Measurements from ENCODE around the gene MEX3A.
"Not testable (repeated sequence)": the region's sequence is repeated elsewhere in the genome, so short reads cannot be mapped to it uniquely, and the experiment has no call there.

MEX3A gene

DNA sequence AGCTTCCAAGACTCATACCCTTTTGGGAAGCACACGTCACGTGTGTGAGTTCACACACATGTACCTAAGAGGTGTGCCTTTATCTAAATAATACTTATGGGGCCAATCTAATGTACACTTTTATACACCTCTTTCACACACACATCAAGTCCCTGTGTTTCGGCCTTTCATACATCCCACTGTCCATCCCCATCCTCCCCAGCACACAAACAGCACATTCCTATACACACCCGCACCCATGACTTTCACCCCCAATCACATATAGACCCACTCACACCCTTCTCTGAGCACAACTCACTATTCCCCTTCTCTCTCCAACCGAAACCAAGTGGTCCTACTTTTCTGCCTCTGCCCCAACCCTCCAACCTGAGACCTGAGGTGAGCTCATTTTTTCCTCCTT, 3.5 kb downstream of the MEX3A start:
- Histone ChIP-seq H3K27ac (ENCODE audit: low read depth, low read length) (no peak overlapping the region), H3K27me3 (ENCODE audit: control insufficient read depth, insufficient read depth, low read length) (no peaks in the 10 kb centered on the region), H3K36me3 (ENCODE audit: control insufficient read depth, insufficient read depth, low read length) (no peaks in the 10 kb centered on the region), H3K4me3 (ENCODE audit: low read length) (no peak overlapping the region), H3K9ac (ENCODE audit: low read length) (no peak overlapping the region), H3K4me1 (ENCODE audit: control insufficient read depth, insufficient read depth, low read length) (peaks cover 6% of the 10 kb centered on the region)

DNA sequence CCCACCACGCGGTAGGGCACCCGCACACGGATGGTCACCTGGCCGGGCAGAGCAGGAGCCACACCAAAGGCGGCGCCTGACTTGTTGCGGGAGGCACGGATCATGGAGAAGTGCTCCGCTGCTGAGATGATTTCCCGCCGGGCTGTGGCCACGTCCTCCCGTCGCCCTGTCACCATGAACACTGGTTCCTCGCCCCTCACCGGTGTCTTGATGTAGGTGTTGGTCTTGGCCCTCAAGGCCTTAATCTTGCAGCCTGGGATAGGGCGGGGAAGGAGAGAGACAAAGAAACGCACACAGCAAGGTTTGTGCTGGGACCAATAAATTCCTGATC, 4.9 kb downstream of the MEX3A start:
- H3K4me3 ChIP-seq (ENCODE audit: low read length): no peak overlapping the region
- H3K4me1 ChIP-seq (ENCODE audit: control insufficient read depth, insufficient read depth, low read length): peaks cover 6% of the 10 kb centered on the region
- H3K27me3 ChIP-seq (ENCODE audit: control insufficient read depth, insufficient read depth, low read length): no peaks in the 10 kb centered on the region
- H3K9ac ChIP-seq (ENCODE audit: low read length): no peak overlapping the region
- no peak overlapping the region for H3K27ac ChIP-seq (ENCODE audit: low read depth, low read length)
- H3K36me3 ChIP-seq (ENCODE audit: control insufficient read depth, insufficient read depth, low read length): no peaks in the 10 kb centered on the region

DNA sequence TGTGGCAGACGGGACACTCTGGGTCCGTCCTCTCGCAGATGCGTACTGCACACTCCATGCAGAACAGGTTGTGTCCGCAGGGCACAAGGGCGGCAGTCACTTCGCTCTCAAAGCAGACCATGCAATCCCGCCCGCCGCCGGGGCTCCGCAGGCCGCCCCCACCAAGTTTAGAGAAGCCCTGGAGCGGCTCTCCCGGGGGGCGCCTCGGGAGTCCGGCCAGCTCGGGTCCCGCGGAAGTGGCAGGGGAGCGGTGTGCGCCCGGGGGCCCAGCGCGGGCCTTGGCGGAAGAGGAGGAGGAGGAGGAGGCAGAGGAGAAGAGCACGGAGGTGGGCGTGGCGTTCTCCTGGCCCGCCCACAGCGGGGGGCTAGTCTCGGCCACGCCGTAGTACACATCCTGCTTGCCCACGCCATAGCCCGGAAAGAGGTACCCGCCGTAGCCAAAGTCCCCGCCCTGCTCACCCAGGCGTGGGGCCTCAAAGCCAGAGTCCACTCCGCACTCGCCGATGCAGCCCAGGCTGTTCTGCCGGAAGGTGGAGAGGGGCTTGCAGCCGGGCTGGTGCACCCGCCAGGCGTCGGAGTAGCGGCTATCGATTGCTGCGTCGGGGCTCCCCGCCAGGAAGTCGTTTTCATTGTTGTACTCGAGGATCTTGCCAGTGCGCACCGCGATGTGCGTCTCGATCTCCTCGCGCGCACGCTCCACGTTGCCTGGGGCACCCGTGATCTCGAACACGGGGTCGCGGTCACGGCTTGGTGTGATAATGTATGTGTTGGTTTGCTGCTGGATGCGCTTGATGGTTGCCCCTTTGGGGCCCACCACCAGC, 5.4 kb downstream of the MEX3A start:
- Histone ChIP-seq H3K4me3 (ENCODE audit: low read length) (peak overlapping the region; percentile 67), H3K9ac (ENCODE audit: low read length) (no peak overlapping the region), H3K27ac (ENCODE audit: low read depth, low read length) (no peak overlapping the region), H3K27me3 (ENCODE audit: control insufficient read depth, insufficient read depth, low read length) (no peaks in the 10 kb centered on the region), H3K36me3 (ENCODE audit: control insufficient read depth, insufficient read depth, low read length) (no peaks in the 10 kb centered on the region), H3K4me1 (ENCODE audit: control insufficient read depth, insufficient read depth, low read length) (peaks cover 6% of the 10 kb centered on the region)

DNA sequence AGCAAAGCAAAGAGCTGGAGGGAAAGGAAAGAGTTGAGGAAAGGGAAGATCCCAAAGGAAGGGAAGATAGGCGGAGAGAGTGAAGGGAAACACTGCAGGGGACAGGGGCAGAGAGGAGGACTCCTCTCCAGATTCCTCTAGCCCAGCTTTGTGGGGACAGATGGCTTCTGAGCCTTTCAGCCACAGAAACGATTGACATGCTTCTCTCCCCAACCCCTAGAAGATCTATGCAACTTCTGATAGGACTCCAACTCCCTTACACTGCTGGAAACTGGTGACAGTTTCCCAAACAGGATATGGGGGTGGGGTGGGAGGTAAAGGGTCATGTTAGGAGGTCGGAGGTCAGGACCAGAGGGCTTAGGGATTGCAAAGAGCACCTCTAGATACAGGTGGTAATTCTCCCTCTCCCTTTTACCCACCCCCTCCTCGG, 6.5 kb downstream of the MEX3A start:
- peak overlapping the region; percentile 67 for H3K4me3 ChIP-seq (ENCODE audit: low read length)
- H3K27ac ChIP-seq (ENCODE audit: low read depth, low read length): no peak overlapping the region
- H3K27me3 ChIP-seq (ENCODE audit: control insufficient read depth, insufficient read depth, low read length): no peaks in the 10 kb centered on the region
- H3K36me3 ChIP-seq (ENCODE audit: control insufficient read depth, insufficient read depth, low read length): no peaks in the 10 kb centered on the region
- H3K4me1 ChIP-seq (ENCODE audit: control insufficient read depth, insufficient read depth, low read length): peaks cover 6% of the 10 kb centered on the region
- no peak overlapping the region for H3K9ac ChIP-seq (ENCODE audit: low read length)

DNA sequence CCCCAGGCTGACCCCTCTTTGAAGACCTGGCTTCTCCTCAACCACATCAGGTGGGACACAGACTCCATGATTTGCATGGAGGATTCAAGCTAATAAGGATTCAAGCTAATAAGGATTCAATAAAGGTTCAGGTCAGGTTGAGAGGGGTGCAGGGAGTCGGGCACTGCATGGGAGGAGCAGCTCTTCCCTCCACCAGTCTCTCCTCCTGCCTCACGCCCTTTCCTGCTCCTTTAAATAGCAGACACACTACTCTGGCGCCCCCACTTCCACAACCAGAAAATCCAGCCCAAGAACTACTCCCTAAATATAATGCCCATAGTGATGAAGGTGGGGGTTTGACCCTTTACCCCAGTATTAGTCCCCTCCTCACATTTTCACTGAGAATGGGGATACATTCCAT, 7.1 kb downstream of the MEX3A start:
- Histone ChIP-seq H3K27ac (ENCODE audit: low read depth, low read length) (no peak overlapping the region), H3K9ac (ENCODE audit: low read length) (no peak overlapping the region), H3K36me3 (ENCODE audit: control insufficient read depth, insufficient read depth, low read length) (no peaks in the 10 kb centered on the region), H3K4me3 (ENCODE audit: low read length) (no peak overlapping the region), H3K4me1 (ENCODE audit: control insufficient read depth, insufficient read depth, low read length) (peaks cover 6% of the 10 kb centered on the region), H3K27me3 (ENCODE audit: control insufficient read depth, insufficient read depth, low read length) (no peaks in the 10 kb centered on the region)

DNA sequence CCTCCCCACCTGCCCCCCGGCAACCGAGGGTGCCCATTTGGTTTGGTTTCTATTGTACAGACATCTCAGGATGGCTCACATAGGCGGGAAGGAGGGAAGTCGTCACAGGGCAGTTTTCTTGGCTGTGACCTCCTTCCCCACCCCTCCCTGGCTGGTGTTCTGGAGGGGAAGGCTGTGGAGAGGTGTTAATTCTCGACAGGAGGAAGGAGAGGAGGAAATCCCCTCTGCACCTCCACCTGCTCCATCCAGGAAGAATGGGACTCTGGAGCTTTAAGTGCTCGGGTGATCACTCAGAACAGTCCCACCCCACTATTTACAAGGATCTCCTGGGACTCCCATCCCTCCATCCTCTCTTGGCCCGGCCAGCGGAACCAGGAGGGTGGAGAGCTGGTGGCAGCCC, 7.6 kb downstream of the MEX3A start:
- Histone ChIP-seq H3K36me3 (ENCODE audit: control insufficient read depth, insufficient read depth, low read length) (no peaks in the 10 kb centered on the region), H3K4me3 (ENCODE audit: low read length) (no peak overlapping the region), H3K9ac (ENCODE audit: low read length) (no peak overlapping the region), H3K27ac (ENCODE audit: low read depth, low read length) (no peak overlapping the region), H3K27me3 (ENCODE audit: control insufficient read depth, insufficient read depth, low read length) (no peaks in the 10 kb centered on the region), H3K4me1 (ENCODE audit: control insufficient read depth, insufficient read depth, low read length) (peaks cover 6% of the 10 kb centered on the region)

DNA sequence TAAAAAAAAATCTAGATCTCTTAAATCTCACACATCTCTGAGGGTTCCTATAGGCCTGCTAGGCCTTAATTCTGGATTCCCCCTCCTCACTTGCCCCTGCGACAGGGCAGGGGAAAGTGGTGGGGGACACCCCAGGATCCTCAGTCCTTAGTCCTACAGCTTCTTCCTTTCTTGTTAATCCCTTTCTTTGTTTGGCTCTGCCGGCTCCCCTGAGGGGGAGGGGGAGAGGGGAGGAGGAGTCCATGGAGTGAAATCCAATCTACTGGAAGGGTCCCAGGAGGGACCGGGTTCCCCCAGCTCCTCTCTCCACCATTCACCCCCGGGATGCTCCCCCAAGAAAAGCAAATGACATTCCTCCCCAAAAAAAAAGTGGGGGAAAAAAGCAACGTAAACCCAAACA, 8.5 kb downstream of the MEX3A start:
- no peaks in the 10 kb centered on the region for H3K36me3 ChIP-seq (ENCODE audit: control insufficient read depth, insufficient read depth, low read length)
- H3K27ac ChIP-seq (ENCODE audit: low read depth, low read length): no peak overlapping the region
- no peak overlapping the region for H3K9ac ChIP-seq (ENCODE audit: low read length)
- no peaks in the 10 kb centered on the region for H3K27me3 ChIP-seq (ENCODE audit: control insufficient read depth, insufficient read depth, low read length)
- H3K4me3 ChIP-seq (ENCODE audit: low read length): no peak overlapping the region
- H3K4me1 ChIP-seq (ENCODE audit: control insufficient read depth, insufficient read depth, low read length): peaks cover 6% of the 10 kb centered on the region

DNA sequence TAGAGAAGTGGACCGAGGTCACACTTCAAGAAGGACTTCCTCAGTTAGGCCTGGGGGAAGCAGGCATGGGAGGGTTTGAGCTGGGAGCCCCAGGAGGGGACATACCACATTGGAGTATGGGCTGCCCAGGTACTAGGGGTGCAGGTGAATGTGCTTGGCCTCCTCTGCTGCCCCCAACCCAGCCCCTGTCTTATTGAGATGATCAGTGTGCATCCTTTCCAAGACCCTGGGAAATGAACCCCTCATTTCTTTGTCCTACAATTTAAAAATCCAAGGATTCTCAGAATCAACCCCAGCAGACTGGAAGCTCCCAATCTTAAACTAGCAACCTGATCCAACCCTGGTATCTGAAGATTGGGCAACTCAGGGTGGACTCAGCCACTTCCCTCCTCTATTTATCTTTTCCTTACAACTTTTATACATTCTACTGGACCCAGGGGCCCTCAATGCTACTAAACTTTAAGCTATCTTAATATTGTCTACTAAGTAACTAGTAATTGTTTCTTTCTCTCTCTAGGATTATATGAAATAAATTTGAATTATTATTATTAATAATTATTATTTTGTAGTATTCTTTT, 9.1 kb downstream of the MEX3A start:
- no peak overlapping the region for H3K27ac ChIP-seq (ENCODE audit: low read depth, low read length)
- H3K4me1 ChIP-seq (ENCODE audit: control insufficient read depth, insufficient read depth, low read length): peaks cover 6% of the 10 kb centered on the region
- H3K36me3 ChIP-seq (ENCODE audit: control insufficient read depth, insufficient read depth, low read length): no peaks in the 10 kb centered on the region

DNA sequence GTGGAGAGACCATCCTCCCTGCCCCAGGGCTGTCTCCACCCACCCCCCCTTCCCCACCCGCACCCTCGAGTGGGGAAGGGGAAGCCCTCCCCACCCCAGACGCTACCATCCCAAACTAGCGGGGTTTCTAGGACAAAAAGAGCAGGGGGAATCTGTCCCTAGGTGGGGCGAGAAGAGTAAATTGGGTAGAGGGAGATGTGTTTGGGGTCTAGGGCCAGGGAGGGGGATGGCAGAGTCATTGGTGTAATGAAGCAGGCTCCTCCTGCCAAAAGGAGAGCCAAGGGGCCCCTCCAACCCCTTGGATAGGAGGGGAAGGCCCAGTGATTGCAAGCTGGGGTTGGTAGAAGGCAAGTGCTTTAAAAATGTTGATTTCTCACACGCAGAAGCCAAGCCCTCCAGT, 10.0 kb downstream of the MEX3A start:
- H3K4me3 ChIP-seq (ENCODE audit: low read length): no peak overlapping the region
- peaks cover 6% of the 10 kb centered on the region for H3K4me1 ChIP-seq (ENCODE audit: control insufficient read depth, insufficient read depth, low read length)
- H3K27me3 ChIP-seq (ENCODE audit: control insufficient read depth, insufficient read depth, low read length): no peaks in the 10 kb centered on the region
- no peak overlapping the region for H3K9ac ChIP-seq (ENCODE audit: low read length)
- no peaks in the 10 kb centered on the region for H3K36me3 ChIP-seq (ENCODE audit: control insufficient read depth, insufficient read depth, low read length)
- H3K27ac ChIP-seq (ENCODE audit: low read depth, low read length): no peak overlapping the region

More for the DNA sequence above, 9.1 kb downstream of the MEX3A start:
- Histone ChIP-seq H3K27me3 (ENCODE audit: control insufficient read depth, insufficient read depth, low read length) (no peaks in the 10 kb centered on the region), H3K9ac (ENCODE audit: low read length) (no peak overlapping the region), H3K4me3 (ENCODE audit: low read length) (no peak overlapping the region)

DNA sequence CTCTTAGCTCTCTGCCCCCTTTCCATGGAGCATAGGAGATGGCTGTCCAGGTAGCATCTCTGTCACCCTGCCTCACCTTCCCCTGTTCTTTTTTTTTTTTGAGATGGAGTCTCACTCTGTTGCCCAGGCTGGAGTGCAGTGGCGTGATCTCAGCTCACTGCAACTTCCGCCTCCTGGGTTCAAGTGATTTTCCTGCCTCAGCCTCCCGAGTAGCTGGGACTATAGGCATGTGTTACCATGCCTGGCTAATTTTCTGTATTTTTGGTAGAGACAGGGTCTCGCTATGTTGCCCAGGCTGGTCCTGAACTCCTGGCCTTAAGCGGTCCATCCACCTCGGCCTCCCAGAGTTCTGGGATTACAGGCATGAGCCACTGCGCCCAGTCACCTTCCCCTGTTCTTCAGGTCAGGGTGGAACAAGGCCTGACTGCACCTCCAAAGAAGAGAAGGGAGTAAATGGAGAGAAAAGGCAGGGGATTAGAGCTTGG, 10.9 kb downstream of the MEX3A start:
- H3K36me3 ChIP-seq (ENCODE audit: control insufficient read depth, insufficient read depth, low read length); H3K4me3 ChIP-seq (ENCODE audit: low read length); H3K4me1 ChIP-seq (ENCODE audit: control insufficient read depth, insufficient read depth, low read length); H3K27me3 ChIP-seq (ENCODE audit: control insufficient read depth, insufficient read depth, low read length); H3K9ac ChIP-seq (ENCODE audit: low read length); H3K27ac ChIP-seq (ENCODE audit: low read depth, low read length): not testable (repeated sequence)

DNA sequence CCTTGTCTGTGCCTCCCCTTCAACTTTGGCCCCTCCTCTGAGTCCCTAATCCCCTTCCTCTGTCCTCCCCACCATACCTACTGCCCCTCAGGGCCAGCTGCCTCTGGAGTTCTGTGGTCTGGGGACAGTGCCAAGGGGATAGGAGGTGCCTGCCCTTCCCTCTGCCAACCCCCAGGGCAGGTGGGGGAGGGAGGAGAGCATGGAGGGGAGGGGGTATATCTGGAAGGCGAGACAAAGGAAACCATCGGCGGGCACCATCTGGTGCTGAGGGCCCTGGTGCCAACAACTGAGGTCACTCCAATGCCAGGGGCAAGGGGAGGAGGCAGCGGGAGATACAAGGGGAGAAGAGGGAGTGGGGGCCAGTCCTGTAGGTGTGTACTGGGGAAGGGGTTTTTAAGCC, 11.7 kb downstream of the MEX3A start:
- H3K4me3 ChIP-seq (ENCODE audit: low read length): no peak overlapping the region
- H3K27ac ChIP-seq (ENCODE audit: low read depth, low read length): no peak overlapping the region
- H3K27me3 ChIP-seq (ENCODE audit: control insufficient read depth, insufficient read depth, low read length): no peaks in the 10 kb centered on the region
- no peaks in the 10 kb centered on the region for H3K36me3 ChIP-seq (ENCODE audit: control insufficient read depth, insufficient read depth, low read length)
- H3K9ac ChIP-seq (ENCODE audit: low read length): no peak overlapping the region
- peaks cover under 1% of the 10 kb centered on the region for H3K4me1 ChIP-seq (ENCODE audit: control insufficient read depth, insufficient read depth, low read length)

DNA sequence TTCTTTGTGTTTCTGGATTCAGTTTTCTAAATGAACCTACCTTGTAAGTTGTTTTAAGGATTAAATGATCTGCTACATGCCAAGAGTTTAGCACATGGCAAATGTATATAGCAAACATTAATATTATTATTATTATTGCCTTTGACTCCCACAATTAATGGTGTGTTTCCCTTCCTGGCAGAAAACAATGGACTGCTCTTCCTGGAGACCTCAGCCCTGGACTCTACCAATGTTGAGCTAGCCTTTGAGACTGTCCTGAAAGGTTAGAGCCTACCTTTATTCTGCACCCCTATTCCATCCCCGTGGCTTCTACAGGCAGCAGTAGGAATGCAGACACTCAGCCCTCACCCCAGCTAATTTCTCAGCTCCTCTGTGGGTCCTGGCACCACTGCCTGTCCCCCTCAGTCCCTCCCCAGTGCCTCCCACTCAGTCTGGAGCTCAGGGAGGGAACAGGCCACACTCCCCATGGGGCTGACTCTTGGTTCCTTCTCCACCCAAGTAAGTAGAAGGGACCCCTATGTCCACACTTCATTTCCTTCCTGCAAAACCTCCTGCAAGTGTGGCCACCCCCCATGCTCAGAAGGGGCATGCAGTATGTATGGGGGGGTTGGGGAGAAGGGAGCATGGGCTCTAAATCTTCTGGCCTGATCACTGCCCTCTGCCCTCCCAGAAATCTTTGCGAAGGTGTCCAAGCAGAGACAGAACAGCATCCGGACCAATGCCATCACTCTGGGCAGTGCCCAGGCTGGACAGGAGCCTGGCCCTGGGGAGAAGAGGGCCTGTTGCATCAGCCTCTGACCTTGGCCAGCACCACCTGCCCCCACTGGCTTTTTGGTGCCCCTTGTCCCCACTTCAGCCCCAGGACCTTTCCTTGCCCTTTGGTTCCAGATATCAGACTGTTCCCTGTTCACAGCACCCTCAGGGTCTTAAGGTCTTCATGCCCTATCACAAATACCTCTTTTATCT, 12.5 kb downstream of the MEX3A start:
- H3K36me3 ChIP-seq (ENCODE audit: control insufficient read depth, insufficient read depth, low read length): no peaks in the 10 kb centered on the region
- no peak overlapping the region for H3K4me3 ChIP-seq (ENCODE audit: low read length)
- H3K27me3 ChIP-seq (ENCODE audit: control insufficient read depth, insufficient read depth, low read length): no peaks in the 10 kb centered on the region
- H3K27ac ChIP-seq (ENCODE audit: low read depth, low read length): no peak overlapping the region
- no peaks in the 10 kb centered on the region for H3K4me1 ChIP-seq (ENCODE audit: control insufficient read depth, insufficient read depth, low read length)
- H3K9ac ChIP-seq (ENCODE audit: low read length): no peak overlapping the region
